GM12872 (cell line): ENCODE measurements around the gene MAP2K4.

ENCODE experiments used
- CTCF ChIP-seq: IDR thresholded peaks from 3 replicates; pipeline ENCODE4 v1.5.1; 2011; ENCODE audit warnings: low read depth, mild to moderate bottlenecking, low read length, moderate library complexity; ENCODE audit not compliant: insufficient read depth

The MAP2K4 gene

GRCh38 chr17:12113156-12113555 is 92.5 kb downstream of the MAP2K4 start:
- TF ChIP-seq CTCF: no peak

GRCh38 chr17:12114686-12115418 is 94.2 kb downstream of the MAP2K4 start:
- no peak for TF ChIP-seq CTCF

GRCh38 chr17:12116143-12116542 is 95.5 kb downstream of the MAP2K4 start:
- TF ChIP-seq CTCF: no peak

GRCh38 chr17:12118617-12119016 is 97.9 kb downstream of the MAP2K4 start:
- TF ChIP-seq CTCF: no peak

GRCh38 chr17:12122075-12122474 is 101.4 kb downstream of the MAP2K4 start:
- TF ChIP-seq CTCF: no peak

- TF ChIP-seq CTCF: no peak
Observed at GRCh38 chr17:12127177-12127576, 106.5 kb downstream of the MAP2K4 start.

- no peak for TF ChIP-seq CTCF
Observed at GRCh38 chr17:12127667-12128066, 107.0 kb downstream of the MAP2K4 start.
